WERI-Rb-1 (cell line): ENCODE data around the gene MRGPRX4.

Source experiments
- DNase-seq: peaks from one replicate; pipeline ENCODE4 v3.0.0-alpha.2; 2020
- H3K27ac ChIP-seq: fragments of 250-450 bp; sonication (Bioruptor Pico); 2 replicates; pipeline ENCODE4 v1.5.1; 2020; ENCODE audit warnings: mild to moderate bottlenecking, moderate library complexity
- H3K27me3 ChIP-seq: fragments of 250-450 bp; sonication (Bioruptor Pico); 2 replicates; pipeline ENCODE4 v1.5.1; 2021; ENCODE audit warnings: mild to moderate bottlenecking, low read depth, moderate library complexity; ENCODE audit not compliant: insufficient read depth, severe bottlenecking
- H3K36me3 ChIP-seq: fragments of 250-450 bp; sonication (Bioruptor Pico); 2 replicates; pipeline ENCODE4 v1.5.1; 2020; ENCODE audit warnings: mild to moderate bottlenecking, moderate library complexity
- H3K4me3 ChIP-seq: 2 replicates; pipeline ENCODE4 v1.5.1; 2011; ENCODE audit warnings: low read depth, mild to moderate bottlenecking, control low read depth, low read length
- H3K9me3 ChIP-seq: fragments of 250-450 bp; sonication (Bioruptor Pico); 2 replicates; pipeline ENCODE4 v1.5.1; 2021; ENCODE audit warnings: mild to moderate bottlenecking, moderate library complexity; ENCODE audit not compliant: severe bottlenecking
- TF ChIP-seq, protein P1 (sequence below): IDR thresholded peaks from 2 replicates; pipeline ENCODE4 v1.5.1; 2011; ENCODE audit warnings: low read depth, mild to moderate bottlenecking, control low read depth, inconsistent platforms, low read length

The MRGPRX4 gene

DNA sequence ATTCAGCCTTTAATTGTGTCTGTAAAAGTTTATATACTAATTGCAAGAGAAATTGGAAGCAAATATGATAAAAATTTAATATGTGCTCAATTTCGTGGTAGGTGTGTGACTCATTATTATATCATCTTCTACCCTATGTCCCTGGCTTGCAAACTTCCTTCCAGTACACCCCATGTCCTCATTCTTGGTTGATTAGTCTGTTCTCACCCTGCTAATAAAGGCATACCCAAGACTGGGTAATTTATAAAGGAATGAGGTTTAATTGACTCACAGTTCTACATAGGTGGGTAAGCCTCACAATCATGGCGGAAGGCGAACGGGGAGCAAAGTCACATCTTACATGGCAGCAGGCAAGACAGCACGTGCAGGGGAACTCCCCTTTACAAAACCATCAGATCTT lies 28.4 kb upstream of the MRGPRX4 start:
- Histone ChIP-seq H3K27me3 (no peaks in the 10 kb centered on the region), H3K36me3 (no peaks in the 10 kb centered on the region), H3K9me3 (no peaks in the 10 kb centered on the region), H3K4me3 (no peak overlapping the region), H3K27ac (no peak overlapping the region)
- DNase-seq = no peak
- TF ChIP-seq, protein P1, sequence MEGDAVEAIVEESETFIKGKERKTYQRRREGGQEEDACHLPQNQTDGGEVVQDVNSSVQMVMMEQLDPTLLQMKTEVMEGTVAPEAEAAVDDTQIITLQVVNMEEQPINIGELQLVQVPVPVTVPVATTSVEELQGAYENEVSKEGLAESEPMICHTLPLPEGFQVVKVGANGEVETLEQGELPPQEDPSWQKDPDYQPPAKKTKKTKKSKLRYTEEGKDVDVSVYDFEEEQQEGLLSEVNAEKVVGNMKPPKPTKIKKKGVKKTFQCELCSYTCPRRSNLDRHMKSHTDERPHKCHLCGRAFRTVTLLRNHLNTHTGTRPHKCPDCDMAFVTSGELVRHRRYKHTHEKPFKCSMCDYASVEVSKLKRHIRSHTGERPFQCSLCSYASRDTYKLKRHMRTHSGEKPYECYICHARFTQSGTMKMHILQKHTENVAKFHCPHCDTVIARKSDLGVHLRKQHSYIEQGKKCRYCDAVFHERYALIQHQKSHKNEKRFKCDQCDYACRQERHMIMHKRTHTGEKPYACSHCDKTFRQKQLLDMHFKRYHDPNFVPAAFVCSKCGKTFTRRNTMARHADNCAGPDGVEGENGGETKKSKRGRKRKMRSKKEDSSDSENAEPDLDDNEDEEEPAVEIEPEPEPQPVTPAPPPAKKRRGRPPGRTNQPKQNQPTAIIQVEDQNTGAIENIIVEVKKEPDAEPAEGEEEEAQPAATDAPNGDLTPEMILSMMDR = no peak

DNA sequence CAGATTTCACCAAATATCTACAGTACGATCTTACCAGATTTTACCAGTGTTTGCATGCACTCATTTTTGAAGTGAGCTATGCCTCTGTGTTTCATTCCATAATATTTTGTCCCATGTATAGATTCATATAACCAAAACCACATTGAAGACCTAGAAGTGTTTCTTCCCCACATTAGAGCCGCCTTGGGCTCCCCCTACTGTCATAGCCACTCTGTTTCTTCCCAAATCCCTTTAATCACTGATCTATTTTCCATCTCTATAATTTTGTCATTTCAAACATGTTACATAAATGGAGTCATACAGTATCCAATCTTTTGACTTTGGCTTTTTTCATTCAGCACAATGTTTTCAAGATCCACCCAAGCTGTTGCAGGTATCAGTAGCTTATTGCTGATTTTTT lies 27.6 kb upstream of the MRGPRX4 start:
- Histone ChIP-seq H3K27me3 (no peaks in the 10 kb centered on the region), H3K9me3 (no peaks in the 10 kb centered on the region), H3K4me3 (no peak overlapping the region), H3K36me3 (no peaks in the 10 kb centered on the region), H3K27ac (no peak overlapping the region)
- TF ChIP-seq, protein P1 = no peak
- no peak for DNase-seq

DNA sequence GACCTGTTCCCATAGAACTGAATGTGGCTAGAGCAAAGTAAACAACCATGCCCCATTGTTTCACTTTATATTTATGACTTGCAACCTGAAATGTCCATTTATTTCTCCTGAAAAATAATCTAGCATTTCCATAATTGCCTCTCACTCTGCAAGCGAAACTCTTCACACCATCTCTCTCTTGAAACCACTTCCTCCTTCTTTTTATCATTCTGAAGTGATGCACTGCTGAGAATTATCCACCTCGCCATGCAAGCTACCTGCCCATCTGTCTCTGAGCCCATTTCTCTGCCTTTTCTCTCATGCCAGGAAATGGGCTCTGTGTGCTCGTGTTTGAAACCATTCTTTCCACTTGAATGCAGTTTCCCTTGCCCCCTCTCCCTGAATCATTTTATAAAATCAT lies 26.8 kb upstream of the MRGPRX4 start:
- DNase-seq = no peak
- H3K36me3 ChIP-seq = no peaks in the 10 kb centered on the region

DNA sequence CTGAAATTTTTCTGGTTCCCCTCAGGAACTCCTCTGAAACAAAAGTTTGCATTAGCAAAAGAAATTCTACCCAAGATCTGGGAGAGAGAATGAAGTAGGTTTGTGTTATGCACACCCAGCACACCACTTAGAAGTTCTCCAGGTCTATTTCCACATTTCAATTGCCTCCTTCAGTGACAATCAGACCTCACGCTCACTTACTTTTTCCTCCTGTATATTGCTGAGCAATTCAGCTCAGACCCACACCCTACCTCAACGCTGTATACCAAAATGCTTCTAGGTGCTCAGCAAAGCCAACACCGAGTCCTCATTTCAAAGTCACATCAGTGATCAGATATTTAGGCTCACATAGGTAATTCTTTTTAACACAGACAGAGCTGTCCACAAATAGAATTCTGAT lies 21.1 kb upstream of the MRGPRX4 start:
- DNase-seq = no peak
- no peaks in the 10 kb centered on the region for H3K9me3 ChIP-seq
- TF ChIP-seq, protein P1 = no peak

More for the DNA sequence above, 26.8 kb upstream of the MRGPRX4 start:
- H3K9me3 ChIP-seq = no peaks in the 10 kb centered on the region
- H3K4me3 ChIP-seq = no peak overlapping the region
- TF ChIP-seq, protein P1 = no peak
- H3K27me3 ChIP-seq = no peaks in the 10 kb centered on the region
- H3K27ac ChIP-seq = no peak overlapping the region

DNA sequence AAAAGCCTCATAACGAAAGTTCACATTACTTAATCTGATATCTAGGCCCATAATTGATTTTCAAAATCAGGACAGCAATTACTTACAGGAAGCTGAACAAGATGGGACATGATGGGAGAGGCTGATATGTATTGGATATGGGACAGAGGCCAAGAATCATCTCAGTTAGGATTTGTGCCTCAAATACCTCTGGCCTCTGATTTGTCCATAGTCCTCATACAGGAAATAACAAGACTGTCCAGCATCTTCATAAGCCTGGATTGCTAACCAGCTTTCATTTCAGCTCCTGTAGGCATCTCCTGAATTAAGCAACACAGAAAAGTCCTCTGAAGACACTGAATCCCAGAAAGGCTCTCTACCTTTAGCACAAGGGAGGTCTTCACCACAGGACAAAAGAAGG lies 4.3 kb upstream of the MRGPRX4 start:
- H3K36me3 ChIP-seq = no peaks in the 10 kb centered on the region
- H3K4me3 ChIP-seq = no peak overlapping the region
- no peak overlapping the region for H3K27ac ChIP-seq
- no peaks in the 10 kb centered on the region for H3K27me3 ChIP-seq
- TF ChIP-seq, protein P1 = no peak
- DNase-seq = no peak
- H3K9me3 ChIP-seq = peaks cover 3% of the 10 kb centered on the region

More for the DNA sequence above, 21.1 kb upstream of the MRGPRX4 start:
- Histone ChIP-seq H3K27me3 (no peaks in the 10 kb centered on the region), H3K4me3 (no peak overlapping the region), H3K27ac (no peak overlapping the region), H3K36me3 (no peaks in the 10 kb centered on the region)

DNA sequence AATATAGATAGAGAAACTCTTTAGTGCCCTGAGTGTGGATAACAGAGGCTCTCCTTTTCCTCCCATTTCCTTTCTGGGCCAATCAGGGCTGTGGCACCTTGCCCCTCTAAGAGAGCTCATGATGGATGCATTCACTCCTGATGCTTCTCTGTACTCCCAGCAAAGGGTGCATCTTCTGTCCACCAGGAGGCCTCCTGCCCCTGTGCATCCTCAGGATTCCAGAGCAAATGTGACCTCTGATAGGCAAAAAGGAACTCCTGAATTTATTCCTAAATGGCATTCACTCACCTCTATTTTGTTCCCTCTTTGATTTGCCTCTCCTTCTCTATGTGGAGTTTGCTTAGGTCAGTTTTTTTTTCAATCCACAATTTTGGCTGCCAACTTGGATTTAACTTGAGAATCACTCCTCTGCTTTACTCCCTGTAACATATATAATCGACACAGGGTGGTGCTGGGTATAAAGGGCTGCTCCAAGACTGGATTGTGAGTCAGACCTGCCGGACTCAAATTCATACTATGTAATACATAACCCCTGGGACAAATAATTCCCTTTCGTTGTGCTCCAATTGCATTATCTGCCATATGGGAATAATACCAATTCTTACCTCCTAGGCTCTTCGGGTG lies 1.1 kb upstream of the MRGPRX4 start:
- peaks cover 2% of the 10 kb centered on the region for H3K9me3 ChIP-seq
- H3K27me3 ChIP-seq = no peaks in the 10 kb centered on the region
- H3K27ac ChIP-seq = no peak overlapping the region
- H3K4me3 ChIP-seq = no peak overlapping the region
- DNase-seq = peak; percentile 51
- TF ChIP-seq, protein P1 = peak; percentile 78
- no peaks in the 10 kb centered on the region for H3K36me3 ChIP-seq
